A673 (cell line): ENCODE measurements around the gene IGSF21. TPM values are rescaled to one million over a fixed set of nuclear protein-coding genes. Genes with fewer than 3 reads are reported as not detected.

Experiments used
- BruUV-seq: library from RNA; stranded (reverse); fragments of 400-500 nt; replicated peaks from 2 replicates; lab custom pipeline; 2021; lab: Mats Ljungman, UMichigan
- CTCF ChIA-PET: fragments of 300-600 bp; sonication (Branson Sonifier 250); formaldehyde crosslinking; loops from one replicate; lab custom pipeline; 2022; ENCODE audit warnings: antibody characterized with exemption; lab: Charles Lee
- POLR2A ChIA-PET: fragments of 300-600 bp; sonication (Branson Sonifier 250); formaldehyde crosslinking; loops from one replicate; lab custom pipeline; 2022; ENCODE audit warnings: antibody characterized with exemption; ENCODE audit not compliant: low non-redundant PET; lab: Charles Lee
- DNase-seq: peaks from one replicate; pipeline ENCODE4 v3.0.0-alpha.2; 2015; ENCODE audit warnings: low spot score
- H3K27ac ChIP-seq: fragments of 200-600 bp; sonication (generic); 2 replicates; pipeline ENCODE4 v1.5.1; 2016; ENCODE audit warnings: mixed run types, low read depth, mild to moderate bottlenecking, mixed read lengths, antibody characterized with exemption, low read length; ENCODE audit not compliant: poor library complexity, severe bottlenecking
- H3K27me3 ChIP-seq: fragments of 200-600 bp; sonication (generic); replicated peaks from 2 replicates; pipeline ENCODE4 v1.6.1; 2017; ENCODE audit warnings: mixed run types, low read depth, mild to moderate bottlenecking, mixed read lengths, antibody characterized with exemption, low read length; ENCODE audit not compliant: insufficient read depth, poor library complexity
- H3K36me3 ChIP-seq: fragments of 200-600 bp; sonication (generic); 2 replicates; pipeline ENCODE4 v1.6.1; 2016; ENCODE audit warnings: mixed run types, mild to moderate bottlenecking, mixed read lengths, antibody characterized with exemption, low read length; ENCODE audit not compliant: insufficient read depth, poor library complexity, severe bottlenecking
- H3K4me1 ChIP-seq: fragments of 200-600 bp; sonication (generic); 2 replicates; pipeline ENCODE4 v1.6.1; 2017; ENCODE audit warnings: mixed run types, mild to moderate bottlenecking, mixed read lengths, antibody characterized with exemption, low read length; ENCODE audit not compliant: insufficient read depth, poor library complexity, severe bottlenecking
- H3K4me3 ChIP-seq: fragments of 200-600 bp; sonication (generic); 2 replicates; pipeline ENCODE4 v1.5.1; 2016; ENCODE audit warnings: low read depth, mixed run types, mild to moderate bottlenecking, mixed read lengths, low read length; ENCODE audit not compliant: poor library complexity, severe bottlenecking
- H3K9me3 ChIP-seq: fragments of 200-600 bp; sonication (generic); 2 replicates; pipeline ENCODE4 v1.6.1; 2016; ENCODE audit warnings: mixed run types, low read depth, mild to moderate bottlenecking, mixed read lengths, antibody characterized with exemption, low read length; ENCODE audit not compliant: poor library complexity, severe bottlenecking
- EZH2 ChIP-seq: fragments of 200-600 bp; sonication (generic); IDR thresholded peaks from 2 replicates; pipeline ENCODE4 v1.6.1; 2017; ENCODE audit warnings: borderline replicate concordance, low read depth, mild to moderate bottlenecking, mixed read lengths, antibody characterized with exemption, low read length; ENCODE audit not compliant: poor library complexity, severe bottlenecking
- intact Hi-C: fragments of 100-400 bp; cut with micrococcal nuclease; formaldehyde crosslinking; loops from one replicate; pipeline ENCODE4 v1.10.0; 2022; ENCODE audit not compliant: unreplicated experiment
- total RNA-seq: library from RNA; stranded (reverse); gene quantifications from 2 replicates; pipeline ENCODE4 v1.2.3, GENCODE V29; 2021
- TF ChIP-seq, protein P1 (sequence below): fragments of 300-800, 200-600 bp; sonication (generic); conservative IDR thresholded peaks from 2 replicates; pipeline ENCODE4 v1.5.1; 2017; ENCODE audit warnings: low read depth, mild to moderate bottlenecking, antibody characterized with exemption, low read length, moderate library complexity, mixed read lengths

IGSF21 gene
- total RNA-seq, 1 experiment from 2014 or later: 3.2 TPM

DNA sequence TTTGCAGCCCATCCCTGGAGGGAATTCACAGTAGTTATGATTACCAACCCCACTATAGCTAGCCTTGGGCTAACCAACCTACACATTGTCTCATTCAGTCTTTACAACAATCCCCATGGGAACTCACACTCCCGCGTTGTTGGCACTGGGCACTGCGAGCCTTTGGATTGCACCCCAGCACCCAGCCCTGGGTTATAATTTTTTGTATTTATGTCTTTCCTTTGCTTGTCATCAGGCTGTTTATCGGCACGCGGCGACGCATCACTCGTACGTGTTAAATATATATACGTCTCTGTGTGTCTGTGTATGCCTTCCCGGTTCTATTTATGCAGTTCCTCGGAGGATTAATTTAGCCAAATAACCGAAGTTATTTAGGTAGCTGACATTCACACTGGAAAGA is 47.2 kb upstream of the IGSF21 start:
- peaks cover 32% of the 10 kb centered on the region for H3K27me3 ChIP-seq
- H3K4me1 ChIP-seq: no peaks in the 10 kb centered on the region
- BruUV-seq: no TSS peak
- H3K9me3 ChIP-seq: no peaks in the 10 kb centered on the region
- no peak overlapping the region for H3K4me3 ChIP-seq
- intact Hi-C loops: no loop called here
- CTCF ChIA-PET: no interaction called here
- H3K27ac ChIP-seq: no peak overlapping the region
- no peaks in the 10 kb centered on the region for H3K36me3 ChIP-seq
- POLR2A ChIA-PET: no interaction called here
- no peak for DNase-seq
- TF ChIP-seq EZH2: no peak
- TF ChIP-seq, protein P1, sequence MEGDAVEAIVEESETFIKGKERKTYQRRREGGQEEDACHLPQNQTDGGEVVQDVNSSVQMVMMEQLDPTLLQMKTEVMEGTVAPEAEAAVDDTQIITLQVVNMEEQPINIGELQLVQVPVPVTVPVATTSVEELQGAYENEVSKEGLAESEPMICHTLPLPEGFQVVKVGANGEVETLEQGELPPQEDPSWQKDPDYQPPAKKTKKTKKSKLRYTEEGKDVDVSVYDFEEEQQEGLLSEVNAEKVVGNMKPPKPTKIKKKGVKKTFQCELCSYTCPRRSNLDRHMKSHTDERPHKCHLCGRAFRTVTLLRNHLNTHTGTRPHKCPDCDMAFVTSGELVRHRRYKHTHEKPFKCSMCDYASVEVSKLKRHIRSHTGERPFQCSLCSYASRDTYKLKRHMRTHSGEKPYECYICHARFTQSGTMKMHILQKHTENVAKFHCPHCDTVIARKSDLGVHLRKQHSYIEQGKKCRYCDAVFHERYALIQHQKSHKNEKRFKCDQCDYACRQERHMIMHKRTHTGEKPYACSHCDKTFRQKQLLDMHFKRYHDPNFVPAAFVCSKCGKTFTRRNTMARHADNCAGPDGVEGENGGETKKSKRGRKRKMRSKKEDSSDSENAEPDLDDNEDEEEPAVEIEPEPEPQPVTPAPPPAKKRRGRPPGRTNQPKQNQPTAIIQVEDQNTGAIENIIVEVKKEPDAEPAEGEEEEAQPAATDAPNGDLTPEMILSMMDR: no peak

DNA sequence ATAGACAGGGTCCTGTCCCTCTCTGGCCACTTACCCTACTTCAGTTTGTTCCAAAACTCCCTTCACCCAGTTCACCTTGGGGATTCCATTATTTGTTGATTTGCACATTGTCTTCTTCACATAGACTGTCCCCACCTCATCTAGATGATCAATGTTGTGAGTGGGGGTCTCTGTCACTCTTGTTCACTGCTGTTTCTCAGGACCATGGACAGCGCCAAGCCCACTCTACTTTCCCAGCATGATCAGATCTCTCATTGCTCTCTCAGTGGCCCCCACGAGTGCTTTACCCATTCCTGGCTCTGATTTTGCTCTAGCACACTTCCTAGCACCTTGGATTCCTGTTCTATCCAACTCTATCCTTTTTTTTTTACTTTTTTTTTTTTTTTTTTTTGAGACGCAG is 45.4 kb upstream of the IGSF21 start:
- Histone ChIP-seq H3K4me1 (no peaks in the 10 kb centered on the region), H3K27ac (no peak overlapping the region), H3K27me3 (peaks cover 32% of the 10 kb centered on the region), H3K36me3 (no peaks in the 10 kb centered on the region), H3K4me3 (no peak overlapping the region), H3K9me3 (no peaks in the 10 kb centered on the region)
- DNase-seq: no peak
- intact Hi-C loops: no loop called here
- TF ChIP-seq, protein P1: no peak
- ChIA-PET CTCF (no interaction called here), POLR2A (no interaction called here)
- BruUV-seq: no TSS peak

DNA sequence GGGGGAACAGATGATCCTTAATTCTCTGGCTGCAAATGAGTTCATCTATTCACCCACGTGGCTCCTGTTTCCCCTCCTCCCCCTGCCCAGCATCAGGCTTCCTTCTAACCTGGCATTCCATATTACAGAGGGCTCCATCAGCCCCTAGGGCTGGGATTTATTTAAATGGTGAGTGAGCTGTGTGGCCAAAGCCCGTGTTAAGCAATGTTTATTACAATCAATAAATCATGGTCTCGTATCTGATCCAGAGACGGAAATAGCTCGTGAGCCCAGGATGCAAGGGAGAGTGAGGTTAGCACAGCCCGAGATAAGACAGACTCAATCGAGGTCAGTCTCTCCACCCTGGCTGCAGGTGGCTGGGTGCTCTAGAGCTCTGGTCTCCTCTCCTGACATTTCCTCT is 43.1 kb upstream of the IGSF21 start:
- intact Hi-C loops: no loop called here
- TF ChIP-seq, protein P1: no peak
- TF ChIP-seq EZH2: no peak
- Histone ChIP-seq H3K4me3 (no peak overlapping the region), H3K9me3 (no peaks in the 10 kb centered on the region), H3K4me1 (no peaks in the 10 kb centered on the region), H3K27me3 (peaks cover 19% of the 10 kb centered on the region), H3K27ac (no peak overlapping the region), H3K36me3 (no peaks in the 10 kb centered on the region)
- CTCF ChIA-PET: no interaction called here
- no TSS peak for BruUV-seq
- no peak for DNase-seq
- POLR2A ChIA-PET: no interaction called here
